Mucosa of descending colon (tissue), 3 donors: Measurements from ENCODE around the gene SPOPL. TPM values are rescaled to one million over a fixed set of nuclear protein-coding genes. Genes with fewer than 3 reads are reported as not detected.

ENCODE experiments used
- ATAC-seq: fragments of 200-7000 bp; cut with Tn5 transposase; one replicate; pipeline ENCODE4 v1.9.1; 2020; ENCODE audit warnings: mild to moderate bottlenecking, moderate library complexity
- DNase-seq, 3 donors: peaks; one replicate each; pipeline ENCODE4 v3.0.0-alpha.2; 2020
- H3K36me3 ChIP-seq: fragments of 200-600 bp; one replicate; pipeline ENCODE4 v1.8.0; 2021; ENCODE audit warnings: low read depth, mild to moderate bottlenecking
- H3K4me1 ChIP-seq: fragments of 200-600 bp; one replicate; pipeline ENCODE4 v1.8.0; 2021; ENCODE audit warnings: low read depth, mild to moderate bottlenecking
- H3K4me3 ChIP-seq: fragments of 200-600 bp; one replicate; pipeline ENCODE4 v1.8.0; 2021; ENCODE audit warnings: mild to moderate bottlenecking
- H3K9me3 ChIP-seq: fragments of 200-600 bp; one replicate; pipeline ENCODE4 v1.8.0; 2021; ENCODE audit warnings: mild to moderate bottlenecking
- intact Hi-C, 2 donors: fragments of 100-400 bp; cut with DNase I in 1 of 2; cut with micrococcal nuclease in 1 of 2; formaldehyde crosslinking; loops; one replicate each; pipeline versions ENCODE4 v1.11.0 to v1.11.1; 2022; cut with DNase I, micrococcal nuclease
- total RNA-seq, 3 donors: library from RNA; stranded (reverse); fragmentation: NEBNext Ultra II Directional in 2 of 3; extraction: Animal tissue kit (Norgen Biotek cat#: 25700) in 2 of 3; gene quantifications; one replicate each; pipeline versions ENCODE4 v1.2.1 to v1.2.4, GENCODE V29; 2021 to 2023
- TF ChIP-seq, protein P1 (sequence below): fragments of 200-600 bp; IDR thresholded peaks from one replicate; pipeline ENCODE4 v1.8.0; 2022; ENCODE audit warnings: antibody characterized with exemption, mild to moderate bottlenecking
- donor health status: DM: no; HTN: no; CAD: no; lungs with moderate emphysema.
- donor health status: DM: no; HTN: no; CAD: no.
- donor health status: DM: no; HTN: yes; CAD: no.

Gene SPOPL
- total RNA-seq, 3 donors from 2014 or later, result 28.3 to 45.5 (median 33.2) TPM

DNA sequence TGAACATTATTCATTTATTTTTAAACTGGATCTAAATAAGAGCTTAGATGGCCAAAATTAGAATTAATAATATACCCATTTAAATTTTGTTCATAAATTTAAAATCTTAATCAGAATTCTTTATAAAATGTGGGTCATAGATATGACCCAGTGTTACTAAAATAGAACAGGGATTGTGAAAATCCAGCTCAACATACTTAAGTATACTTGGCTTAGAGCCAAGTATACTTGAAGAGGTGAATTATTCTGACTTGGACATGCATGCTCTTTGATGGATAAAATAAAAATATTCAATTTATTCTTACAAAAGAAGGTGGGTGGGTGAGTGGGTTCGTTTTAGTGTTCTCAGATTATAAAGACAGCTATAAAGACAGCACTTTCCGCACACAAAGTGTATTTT, 70.7 kb downstream of the SPOPL start:
- TF ChIP-seq, protein P1, sequence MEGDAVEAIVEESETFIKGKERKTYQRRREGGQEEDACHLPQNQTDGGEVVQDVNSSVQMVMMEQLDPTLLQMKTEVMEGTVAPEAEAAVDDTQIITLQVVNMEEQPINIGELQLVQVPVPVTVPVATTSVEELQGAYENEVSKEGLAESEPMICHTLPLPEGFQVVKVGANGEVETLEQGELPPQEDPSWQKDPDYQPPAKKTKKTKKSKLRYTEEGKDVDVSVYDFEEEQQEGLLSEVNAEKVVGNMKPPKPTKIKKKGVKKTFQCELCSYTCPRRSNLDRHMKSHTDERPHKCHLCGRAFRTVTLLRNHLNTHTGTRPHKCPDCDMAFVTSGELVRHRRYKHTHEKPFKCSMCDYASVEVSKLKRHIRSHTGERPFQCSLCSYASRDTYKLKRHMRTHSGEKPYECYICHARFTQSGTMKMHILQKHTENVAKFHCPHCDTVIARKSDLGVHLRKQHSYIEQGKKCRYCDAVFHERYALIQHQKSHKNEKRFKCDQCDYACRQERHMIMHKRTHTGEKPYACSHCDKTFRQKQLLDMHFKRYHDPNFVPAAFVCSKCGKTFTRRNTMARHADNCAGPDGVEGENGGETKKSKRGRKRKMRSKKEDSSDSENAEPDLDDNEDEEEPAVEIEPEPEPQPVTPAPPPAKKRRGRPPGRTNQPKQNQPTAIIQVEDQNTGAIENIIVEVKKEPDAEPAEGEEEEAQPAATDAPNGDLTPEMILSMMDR, result no peak
- DNase-seq (no peak), ATAC-seq (no peak)
- H3K4me3 ChIP-seq, result no peak overlapping the region
- no peaks in the 10 kb centered on the region for H3K36me3 ChIP-seq
- intact Hi-C loops, result no loop called here
- H3K4me1 ChIP-seq, result no peaks in the 10 kb centered on the region
- no peaks in the 10 kb centered on the region for H3K9me3 ChIP-seq

DNA sequence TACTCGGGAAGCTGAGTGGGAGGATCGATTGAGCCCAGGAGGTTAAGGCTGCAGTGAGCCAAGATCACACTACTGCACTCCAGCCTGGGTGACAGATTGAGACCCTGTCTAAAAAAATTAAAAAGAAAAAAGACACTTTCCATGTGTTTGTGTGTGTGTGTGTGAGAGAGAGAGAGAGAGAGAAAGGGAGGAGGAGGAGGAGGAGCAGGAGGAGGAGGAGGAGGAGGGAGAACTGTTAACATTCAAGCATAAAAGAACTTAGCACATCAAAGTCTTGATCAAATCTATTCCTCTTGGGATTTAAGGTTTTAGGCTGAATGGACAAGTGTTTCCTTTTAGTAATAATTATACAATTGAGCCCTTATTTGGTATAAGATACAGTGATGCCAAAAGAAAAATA, 75.5 kb downstream of the SPOPL start:
- intact Hi-C loops, result no loop called here
- no peak for DNase-seq
- Histone ChIP-seq H3K4me3 (no peak overlapping the region), H3K36me3 (no peaks in the 10 kb centered on the region), H3K4me1 (no peaks in the 10 kb centered on the region), H3K9me3 (peaks cover 3% of the 10 kb centered on the region)
- TF ChIP-seq, protein P1, result no peak
- no peak for ATAC-seq

DNA sequence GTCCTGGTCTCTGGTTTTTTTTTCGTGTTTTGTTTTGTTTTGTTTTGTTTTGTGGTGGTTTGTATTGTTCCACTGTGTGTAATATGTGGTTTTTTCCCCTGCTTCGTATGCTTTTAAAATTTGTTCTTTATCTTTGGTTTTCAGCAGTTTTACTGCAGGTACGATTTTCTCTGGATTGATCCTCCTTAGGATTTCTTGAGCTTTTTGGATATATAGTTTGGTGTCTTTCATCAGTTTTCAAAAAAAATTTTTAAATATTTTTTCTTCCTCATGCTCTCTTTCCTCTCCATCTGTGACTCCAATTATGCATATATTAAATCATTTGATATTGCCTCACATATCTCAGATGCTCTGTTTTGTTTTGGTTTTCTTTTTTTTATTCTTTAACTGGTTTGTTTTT, 78.0 kb downstream of the SPOPL start:
- no peaks in the 10 kb centered on the region for H3K36me3 ChIP-seq
- H3K4me3 ChIP-seq, result no peak overlapping the region
- intact Hi-C loops, result no loop called here
- TF ChIP-seq, protein P1, result no peak
- peaks cover 3% of the 10 kb centered on the region for H3K9me3 ChIP-seq
- H3K4me1 ChIP-seq, result no peaks in the 10 kb centered on the region
- no peak for ATAC-seq
- no peak for DNase-seq

DNA sequence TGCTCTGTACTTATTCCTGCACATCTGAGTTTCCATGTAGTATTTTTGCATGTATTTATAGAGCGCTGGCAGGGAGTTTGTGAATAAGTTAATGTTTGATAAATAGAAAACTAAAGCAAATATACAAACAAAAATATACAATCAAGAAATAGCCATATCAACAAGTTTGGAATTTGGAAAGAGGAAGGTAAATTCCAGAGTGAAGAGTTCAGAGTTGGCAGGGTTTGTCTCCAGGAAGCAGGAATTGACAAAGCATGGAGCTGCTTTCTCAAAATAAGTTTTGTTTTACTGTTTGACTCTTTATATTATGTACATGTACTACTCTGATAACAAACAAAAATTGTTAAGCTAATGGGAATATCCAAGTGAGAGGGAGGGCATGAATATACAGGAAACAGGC, 80.3 kb downstream of the SPOPL start:
- ATAC-seq (no peak), DNase-seq (no peak)
- no peak overlapping the region for H3K4me3 ChIP-seq
- peaks cover 3% of the 10 kb centered on the region for H3K9me3 ChIP-seq
- H3K36me3 ChIP-seq, result no peaks in the 10 kb centered on the region
- no peaks in the 10 kb centered on the region for H3K4me1 ChIP-seq
- intact Hi-C loops, result no loop called here
- TF ChIP-seq, protein P1, result no peak

DNA sequence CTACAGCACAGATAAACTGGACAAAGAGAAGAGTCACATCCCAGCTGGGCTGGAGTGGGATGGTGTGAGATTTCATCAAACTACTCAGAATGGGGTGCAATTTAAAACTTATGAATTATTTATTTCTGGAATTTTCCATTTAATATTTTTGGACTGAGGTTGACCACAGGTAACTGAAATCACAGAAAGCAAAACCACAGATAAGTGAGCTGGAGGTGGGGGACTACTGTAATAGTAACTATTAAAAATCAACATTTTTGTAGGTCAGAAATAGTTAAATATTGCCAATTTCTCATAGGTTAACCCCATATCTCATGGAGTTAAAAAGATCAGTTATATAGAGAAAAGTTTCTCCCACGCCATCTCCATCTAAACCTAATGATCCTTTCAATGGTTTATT, 88.1 kb downstream of the SPOPL start:
- ATAC-seq, result no peak
- Histone ChIP-seq H3K9me3 (no peaks in the 10 kb centered on the region), H3K36me3 (no peaks in the 10 kb centered on the region), H3K4me1 (no peaks in the 10 kb centered on the region), H3K4me3 (no peak overlapping the region)
- no peak for DNase-seq
- intact Hi-C loops, result no loop called here
- TF ChIP-seq, protein P1, result no peak

DNA sequence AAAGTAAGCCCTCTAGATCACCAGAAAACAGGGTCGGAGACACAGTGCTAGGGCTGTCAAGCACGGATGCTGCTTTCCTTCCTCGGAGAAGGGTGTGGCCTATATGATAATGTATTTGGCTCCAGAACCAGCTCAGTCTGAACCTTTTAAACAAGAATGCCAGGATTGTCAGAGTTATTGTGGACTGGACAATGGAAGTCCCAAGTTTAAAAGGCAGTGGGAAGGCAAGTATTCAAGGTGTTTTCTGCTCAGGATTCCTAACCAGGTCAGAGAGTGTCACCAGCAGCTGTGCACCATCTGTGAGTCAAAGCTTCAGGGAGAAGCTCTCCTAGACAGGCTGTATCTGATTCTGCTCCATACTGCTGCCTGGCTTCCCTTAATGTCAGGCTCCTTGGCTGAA, 94.8 kb downstream of the SPOPL start:
- DNase-seq (no peak), ATAC-seq (no peak)
- TF ChIP-seq, protein P1, result no peak
- Histone ChIP-seq H3K4me3 (no peak overlapping the region), H3K9me3 (no peaks in the 10 kb centered on the region), H3K36me3 (no peaks in the 10 kb centered on the region), H3K4me1 (no peaks in the 10 kb centered on the region)
- intact Hi-C loops, result no loop called here
